Ammon's horn (tissue), 1 donor: ENCODE results near the gene S100A10.

ENCODE experiments used
- DNase-seq: peaks from one replicate; pipeline ENCODE4 v3.0.0-alpha.2; 2016; ENCODE audit warnings: low spot score

The S100A10 gene

GRCh38 chr1:151993734-151994496 is at the start of gene S100A10:
TSS of gene S100A10 (minus strand) at chr1:151993859. CDS start at chr1:151986230, 7,629 bp downstream.
- DNase-seq = peak; percentile 47

DNA sequence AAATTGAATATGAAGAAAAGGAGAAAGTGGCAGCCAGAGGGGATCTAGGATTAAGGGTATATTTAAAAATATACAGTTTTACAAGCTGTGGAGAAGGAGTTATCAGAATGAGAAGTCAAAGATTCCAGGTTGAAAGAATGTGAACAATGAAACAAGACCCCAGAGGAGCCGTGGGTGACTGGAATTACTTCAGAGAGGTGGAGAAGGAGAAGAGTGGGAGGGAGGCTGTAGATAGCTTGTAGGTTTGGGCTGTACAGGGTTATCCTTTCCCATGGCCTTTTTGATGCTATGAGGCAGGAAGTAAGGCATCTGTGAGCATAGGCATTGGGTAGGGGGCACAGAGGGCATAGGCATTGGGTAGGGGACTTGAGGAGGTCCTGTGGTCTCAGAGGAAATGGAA is 48.4 kb upstream of the S100A10 start:
- DNase-seq = no peak

GRCh38 chr1:152039886-152040285 is 46.2 kb upstream of the S100A10 start:
- DNase-seq = no peak

DNA sequence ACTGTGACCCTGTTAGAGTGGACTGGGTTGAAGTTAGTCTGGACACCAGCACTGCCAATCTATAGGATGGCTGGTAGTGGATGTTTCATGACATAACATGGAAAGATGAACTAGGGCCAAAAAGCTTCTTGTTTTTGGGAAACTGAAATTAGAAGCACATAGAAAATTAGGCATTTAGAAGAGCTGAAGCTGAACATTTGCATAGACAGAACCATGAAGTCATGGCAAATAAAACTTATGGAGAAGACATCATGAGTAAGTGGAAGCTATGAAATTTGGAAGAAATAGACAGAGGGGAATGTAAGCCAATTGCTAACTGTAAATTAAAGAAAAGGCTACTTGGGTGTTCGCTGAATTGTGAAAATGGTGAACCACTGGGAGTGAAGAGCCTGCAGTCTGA is 45.8 kb upstream of the S100A10 start:
- no peak for DNase-seq

DNA sequence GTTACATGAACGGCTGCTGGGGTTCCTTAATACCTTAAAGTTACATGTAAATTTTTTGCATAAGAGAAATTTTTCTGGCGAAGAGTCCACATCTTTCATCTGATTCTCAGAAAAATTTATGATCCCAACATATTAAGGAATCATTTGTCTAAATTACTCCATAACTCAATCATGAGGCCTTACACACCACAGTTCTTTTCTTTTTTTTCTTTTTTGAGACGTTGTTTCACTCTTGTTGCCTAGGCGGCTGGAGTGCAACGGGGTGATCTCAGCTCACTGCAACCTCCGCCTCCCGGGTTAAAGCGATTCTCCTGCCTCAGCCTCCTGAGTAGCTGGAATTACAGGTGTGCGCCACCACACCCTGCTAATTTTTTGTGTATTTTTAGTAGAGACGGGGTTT is 45.2 kb upstream of the S100A10 start:
- no peak for DNase-seq

DNA sequence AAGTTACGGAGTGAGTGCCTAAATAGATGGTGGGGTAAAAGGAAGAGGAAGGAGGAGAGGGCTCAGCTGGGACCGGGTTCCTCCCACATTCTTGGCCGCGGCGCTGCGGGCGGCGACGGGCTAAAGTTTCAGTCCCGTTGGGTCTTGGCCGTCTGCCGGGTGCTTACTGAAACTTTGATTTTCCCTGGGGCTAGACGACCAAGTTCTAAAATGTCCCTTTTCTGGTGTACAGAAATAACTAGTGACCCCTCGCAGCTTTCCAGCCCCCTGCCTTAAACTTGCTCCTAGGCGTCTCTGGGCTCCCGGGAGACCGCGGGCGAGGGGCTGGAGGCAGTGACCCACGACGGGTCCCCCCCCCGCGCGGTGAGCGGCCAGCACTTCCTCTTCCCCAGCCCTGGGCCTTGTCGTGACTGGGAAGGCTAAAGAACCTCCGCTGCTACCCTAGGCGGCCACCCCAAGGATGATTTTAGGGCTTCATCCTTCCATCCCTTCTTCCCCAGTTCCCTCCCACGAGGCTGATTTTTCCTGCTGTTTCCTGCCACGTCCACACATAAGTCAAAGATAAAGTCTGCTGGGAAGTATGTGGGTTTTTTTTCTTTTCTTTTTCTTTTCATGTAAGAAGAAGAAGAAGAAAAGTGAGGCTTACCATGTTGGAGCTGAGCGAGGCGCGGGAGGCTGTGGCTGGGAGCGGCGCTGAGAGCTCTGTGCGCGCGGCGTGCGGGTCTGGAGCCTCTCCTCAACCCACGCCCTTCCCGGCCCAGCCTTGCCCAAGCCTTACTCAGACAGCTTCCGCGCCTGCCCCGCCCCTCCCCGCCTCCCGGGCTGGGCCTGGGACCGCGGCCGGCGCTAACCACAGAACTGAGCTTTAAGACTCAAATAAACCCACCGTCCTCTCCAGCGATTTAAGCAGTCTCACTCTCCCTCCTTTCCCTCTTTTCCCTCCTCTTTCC is 42.9 kb upstream of the S100A10 start, which contains the start of gene S100A11:
Gene S100A11 (minus strand): TSS at position 738 of the 950 bp plus-strand sequence. CDS start 89 bp downstream, at position 649.
- DNase-seq = peak; percentile 67

DNA sequence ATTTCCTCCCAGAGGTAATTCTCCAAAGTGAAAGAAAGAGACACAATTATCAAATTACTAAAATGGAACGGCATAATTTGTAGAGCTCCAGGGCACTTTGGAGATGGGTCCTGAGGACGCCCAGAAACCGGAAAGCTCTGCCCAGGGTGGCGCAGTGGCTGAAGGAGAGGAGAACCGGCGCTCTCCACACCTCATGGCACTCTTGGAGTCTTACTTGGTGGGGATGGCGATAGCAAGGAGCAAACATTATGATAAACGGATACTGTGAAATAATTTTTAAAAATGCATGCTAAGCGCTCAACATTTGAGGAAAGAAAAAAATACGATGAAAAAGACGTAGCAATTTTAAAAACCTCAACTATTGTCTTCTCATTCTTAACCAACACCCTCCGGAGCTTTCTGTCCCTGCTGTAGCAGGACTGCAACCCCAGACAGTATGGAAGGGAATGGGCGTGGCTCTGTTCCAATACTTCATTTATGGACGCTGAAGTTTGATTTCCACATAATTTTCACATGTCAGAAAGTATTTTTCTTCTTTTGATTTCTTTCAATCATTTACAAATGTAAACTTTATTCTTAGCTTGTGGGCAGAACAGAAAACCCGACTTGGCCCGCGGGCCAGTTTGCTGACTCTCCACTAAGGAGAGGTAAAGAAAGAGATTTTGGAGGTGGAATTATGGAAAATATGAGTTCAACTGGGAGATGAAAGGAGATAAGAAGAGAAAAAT is 42.0 kb upstream of the S100A10 start:
- DNase-seq = no peak

GRCh38 chr1:152034654-152035538 is 41.2 kb upstream of the S100A10 start:
- no peak for DNase-seq

GRCh38 chr1:152034324-152034653 is 40.6 kb upstream of the S100A10 start:
- DNase-seq = no peak

GRCh38 chr1:152029929-152030211 is 36.2 kb upstream of the S100A10 start:
- no peak for DNase-seq

DNA sequence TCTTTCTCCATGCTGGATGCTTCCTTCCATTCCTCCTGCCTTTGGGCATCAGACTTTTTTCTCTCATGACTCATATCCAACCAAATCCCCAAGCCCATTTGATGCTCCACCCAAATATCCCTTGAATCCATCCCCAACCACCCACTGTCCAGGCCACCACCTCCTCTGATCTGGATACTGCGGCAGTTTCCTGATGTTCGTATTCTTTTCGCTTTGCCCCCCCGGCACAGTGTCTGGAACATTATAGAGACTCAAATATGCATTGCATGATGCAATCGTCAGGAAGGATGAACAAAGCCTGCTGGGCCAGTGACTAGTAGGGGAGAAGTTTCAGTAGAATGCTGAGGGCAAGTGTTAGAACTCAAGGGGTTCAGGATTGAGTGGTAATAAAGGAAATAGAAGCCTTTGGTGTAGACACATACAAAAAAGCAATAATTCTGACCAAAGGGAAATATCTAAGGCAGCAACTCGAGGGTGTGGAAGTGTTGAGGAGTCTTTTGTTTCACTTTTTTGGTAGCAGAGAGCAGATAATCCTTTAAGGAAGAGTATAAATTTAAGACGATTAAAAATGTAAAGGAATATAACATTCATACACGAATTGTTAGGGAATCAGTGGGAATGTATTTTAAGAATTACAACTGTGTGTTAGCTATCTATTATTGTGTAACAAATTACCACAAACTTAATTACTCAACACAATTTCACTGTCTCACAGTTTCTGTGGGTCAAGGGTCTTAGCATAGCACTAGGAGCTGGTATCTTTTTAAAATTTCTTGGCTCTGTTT is 35.7 kb upstream of the S100A10 start:
- DNase-seq = no peak

DNA sequence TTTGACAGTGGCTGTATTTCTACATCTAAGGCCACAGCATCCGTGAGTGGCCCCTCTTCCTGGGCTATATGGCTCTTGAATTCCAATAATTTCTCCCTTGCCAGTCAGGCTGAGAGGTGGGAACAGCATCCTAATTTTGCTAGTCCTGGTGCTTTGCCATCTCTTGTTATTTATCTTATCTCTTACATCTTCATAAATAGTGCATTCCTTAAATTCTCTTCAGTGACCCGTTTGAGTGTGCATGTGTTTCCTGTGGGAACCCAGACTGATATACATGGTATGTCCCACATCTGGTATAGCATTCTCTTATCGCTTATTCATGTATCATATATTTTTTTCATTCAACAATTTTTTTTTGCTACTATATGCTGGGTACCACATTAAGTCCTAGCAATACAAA is 33.2 kb upstream of the S100A10 start:
- no peak for DNase-seq

DNA sequence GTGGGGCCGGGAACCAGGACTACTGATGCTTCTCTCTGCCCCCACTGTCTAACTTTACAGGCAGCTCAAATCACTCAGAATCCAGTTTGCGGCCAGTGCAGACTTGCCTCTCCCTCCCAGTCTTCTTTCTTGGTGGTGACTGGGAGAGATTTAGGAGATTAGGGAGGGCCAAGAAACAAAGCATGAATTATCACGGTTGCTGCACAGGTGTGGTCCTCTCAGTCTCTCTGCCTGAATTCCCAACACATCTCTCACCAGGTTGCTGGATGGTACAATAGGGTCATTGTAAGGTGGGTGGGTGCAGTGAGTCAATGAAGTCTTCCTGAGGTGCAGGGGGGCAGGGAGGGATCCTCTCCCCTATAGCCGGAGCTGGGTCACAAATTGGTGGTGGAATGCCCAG is 30.6 kb upstream of the S100A10 start:
- DNase-seq = no peak

- no peak for DNase-seq
These were observed 29.6 kb upstream of the S100A10 start for GRCh38 chr1:152023221-152023620.

DNA sequence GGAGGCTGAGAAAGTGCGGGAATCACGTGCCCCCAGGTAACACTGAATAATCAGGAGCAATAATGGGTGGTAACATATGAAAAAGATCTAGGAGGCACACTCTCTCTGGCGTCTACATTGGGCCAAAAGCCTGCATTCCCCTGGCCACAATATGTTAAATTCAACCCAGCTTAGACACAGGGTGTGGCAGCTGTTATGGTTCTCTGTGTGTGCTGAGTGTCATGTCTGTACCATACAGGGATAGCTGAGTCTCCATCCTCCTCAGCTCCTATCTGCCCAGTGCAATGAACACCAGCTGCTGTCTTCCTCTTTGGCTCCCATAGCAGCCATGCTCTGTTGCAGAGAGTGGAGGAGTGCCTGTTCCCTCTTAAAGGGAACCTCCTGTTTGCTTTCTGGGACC is 28.8 kb upstream of the S100A10 start:
- no peak for DNase-seq

- no peak for DNase-seq
These were observed 27.9 kb upstream of the S100A10 start for GRCh38 chr1:152021569-152021968.

DNA sequence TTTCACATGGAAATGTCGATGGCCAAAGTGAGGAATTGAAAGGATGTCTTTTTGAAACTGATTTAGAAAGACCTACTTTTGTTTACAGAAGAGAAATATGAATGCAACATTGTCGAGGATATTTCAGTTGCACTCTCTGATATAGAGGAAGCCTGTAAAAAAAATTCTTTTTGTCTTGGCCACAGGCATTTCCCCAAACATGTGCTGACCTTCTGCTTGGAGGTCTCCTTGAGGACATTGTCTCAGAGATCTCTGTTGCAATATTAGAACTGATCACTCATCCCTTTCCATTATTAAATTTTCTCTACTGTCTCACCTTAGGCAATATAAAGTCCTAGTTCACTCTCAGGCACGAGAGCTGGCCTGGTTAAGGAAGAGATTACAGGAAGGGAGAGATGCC is 27.2 kb upstream of the S100A10 start:
- no peak for DNase-seq

DNA sequence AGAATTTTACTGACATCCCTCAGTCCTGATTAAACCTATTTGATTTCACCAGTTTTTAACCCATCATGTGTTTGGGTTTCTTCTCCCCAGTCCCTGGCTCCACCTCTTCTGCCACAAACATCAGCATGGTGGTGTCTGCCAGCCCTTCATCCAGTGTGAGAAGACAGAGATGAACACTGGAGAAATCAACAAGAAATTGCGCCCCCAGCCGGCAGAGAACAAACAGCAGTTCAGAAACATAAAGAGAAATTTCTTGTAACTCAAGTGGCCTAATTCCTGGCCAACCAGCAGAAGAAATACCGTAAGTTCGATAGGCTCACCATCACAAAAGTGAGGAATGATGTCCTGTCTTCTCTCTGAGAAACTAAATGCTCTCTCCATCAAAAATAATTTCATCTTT is 24.9 kb upstream of the S100A10 start:
- no peak for DNase-seq

DNA sequence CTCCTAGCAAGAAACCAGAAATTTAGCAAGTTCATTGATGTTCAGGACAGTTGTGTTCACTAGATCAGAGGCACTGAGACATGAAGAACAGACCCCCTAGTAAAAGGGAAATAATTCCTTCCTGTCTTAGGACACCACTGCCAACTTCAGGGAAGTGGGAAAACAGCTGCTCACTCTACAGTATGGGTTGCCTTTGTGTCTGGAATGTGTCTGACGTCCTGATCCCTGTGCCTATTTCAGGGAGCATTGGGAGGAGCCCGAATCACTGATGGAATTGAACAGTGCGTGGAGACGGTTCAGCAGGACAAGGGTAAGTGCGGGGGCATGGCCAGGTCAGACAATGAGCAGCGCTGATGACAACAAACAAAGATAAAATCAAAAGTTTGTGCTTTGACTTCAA is 22.1 kb upstream of the S100A10 start:
- DNase-seq = no peak

DNA sequence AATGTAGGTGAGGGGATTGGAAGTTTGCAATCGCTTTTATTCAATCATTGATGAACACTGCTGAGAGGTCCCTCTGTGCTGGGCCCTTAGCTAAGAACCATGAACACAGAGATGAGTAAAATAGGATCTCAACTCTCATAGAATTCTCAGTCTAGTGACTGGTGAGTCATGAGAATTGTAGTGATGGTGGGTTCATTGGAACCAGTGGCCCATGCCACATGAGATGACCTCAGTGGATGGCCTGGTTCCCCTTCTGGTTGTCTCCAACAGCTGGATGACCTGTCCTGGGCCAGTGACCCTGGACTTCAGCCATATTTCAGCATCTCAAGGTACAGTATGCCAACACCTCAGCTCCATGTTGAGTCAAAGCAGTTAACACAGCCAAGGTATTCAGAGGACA is 21.3 kb upstream of the S100A10 start:
- no peak for DNase-seq
